Measurements from ENCODE around the gene TBXAS1. TPM values are rescaled to one million over a fixed set of nuclear protein-coding genes. Genes with fewer than 3 reads are reported as not detected.

Gene TBXAS1
- total and polyA plus RNA-seq, 4 donors, result 19.6 to 126 (median 55.2) TPM

GRCh38 chr7:140053812-140054539 is 224.9 kb downstream of the TBXAS1 start:
- WGBS, 2 donors, result 53 to 64% methylated on average over 3 of the region's 3 CpGs
- Histone ChIP-seq H3K4me3 (no peak overlapping the region), H3K36me3 (ENCODE audit: control insufficient read depth in 4 of 4, insufficient read depth in 4 of 4, low read length in 4 of 4) (peaks cover 0 to 14% (median 4%) of the 10 kb centered on the region in 4 donors), H3K9ac (ENCODE audit: insufficient read depth in 1 of 2, low read length in 2 of 2) (no peak overlapping the region), H3K27ac (ENCODE audit: low read depth in 1 of 2, low read length in 1 of 2) (no peak overlapping the region), H3K27me3 (ENCODE audit: control insufficient read depth in 3 of 3, insufficient read depth in 3 of 3, low read length in 2 of 3) (no peaks in the 10 kb centered on the region), H3K4me1 (ENCODE audit: control insufficient read depth in 5 of 5, insufficient read depth in 5 of 5, low read length in 5 of 5) (peaks cover 0 to 14% (median 2%) of the 10 kb centered on the region in 5 donors), H3K9me3 (ENCODE audit: control insufficient read depth in 4 of 4, insufficient read depth in 3 of 4, low read length in 3 of 4) (no peaks in the 10 kb centered on the region)
- no peak for ATAC-seq (ENCODE audit: insufficient read depth, low FRiP score)
- DNase-seq, result no peak
- TF ChIP-seq CTCF (IDR thresholded peaks at IDR 0.05; ENCODE audit: control extremely low read depth, extremely low read depth), result no peak

- H3K9ac ChIP-seq (ENCODE audit: insufficient read depth in 1 of 2, low read length in 2 of 2), result no peak overlapping the region
- no peak overlapping the region for H3K27ac ChIP-seq (ENCODE audit: low read depth in 1 of 2, low read length in 1 of 2)
- peaks cover 5 to 16% (median 7%) of the 10 kb centered on the region in 5 donors for H3K4me1 ChIP-seq (ENCODE audit: control insufficient read depth in 5 of 5, insufficient read depth in 5 of 5, low read length in 5 of 5)
- peaks cover 0 to 13% (median 4%) of the 10 kb centered on the region in 4 donors for H3K36me3 ChIP-seq (ENCODE audit: control insufficient read depth in 4 of 4, insufficient read depth in 4 of 4, low read length in 4 of 4)
- WGBS, 2 donors, result 90 to 95% methylated on average over 4 of the region's 4 CpGs
- no peak for ATAC-seq (ENCODE audit: insufficient read depth, low FRiP score)
- DNase-seq, result no peak
- TF ChIP-seq CTCF (IDR thresholded peaks at IDR 0.05; ENCODE audit: control extremely low read depth, extremely low read depth), result no peak
- no peak overlapping the region for H3K4me3 ChIP-seq
- H3K9me3 ChIP-seq (ENCODE audit: control insufficient read depth in 4 of 4, insufficient read depth in 3 of 4, low read length in 3 of 4), result no peaks in the 10 kb centered on the region
- no peaks in the 10 kb centered on the region for H3K27me3 ChIP-seq (ENCODE audit: control insufficient read depth in 3 of 3, insufficient read depth in 3 of 3, low read length in 2 of 3)
Measured at GRCh38 chr7:140054751-140055150, 225.7 kb downstream of the TBXAS1 start.

DNA sequence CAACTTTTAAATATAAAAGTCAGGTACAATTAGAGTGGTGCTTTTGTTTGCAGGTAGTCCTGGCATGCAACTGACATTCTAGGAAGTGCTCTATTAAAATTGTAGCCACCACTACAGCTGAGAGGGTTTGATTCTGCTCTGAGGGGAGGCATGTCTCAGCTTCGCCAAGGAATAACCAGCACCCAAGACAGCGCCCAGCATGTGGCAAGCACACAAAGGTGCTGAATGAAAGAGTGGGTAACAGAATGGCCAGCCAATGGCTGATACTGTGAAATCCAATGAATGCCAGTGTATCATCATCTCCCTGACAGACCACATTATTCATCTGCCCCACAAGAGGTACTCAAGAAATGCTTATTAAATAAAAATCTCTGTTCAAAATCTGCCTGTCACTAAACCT is 226.8 kb downstream of the TBXAS1 start:
- WGBS, 2 donors, result 96 to 97% methylated on average over 2 of the region's 2 CpGs
- no peak for ATAC-seq (ENCODE audit: insufficient read depth, low FRiP score)

More for the DNA sequence above, 226.8 kb downstream of the TBXAS1 start:
- H3K27me3 ChIP-seq (ENCODE audit: control insufficient read depth in 3 of 3, insufficient read depth in 3 of 3, low read length in 2 of 3), result no peaks in the 10 kb centered on the region
- H3K27ac ChIP-seq (ENCODE audit: low read depth in 1 of 2, low read length in 1 of 2), result no peak overlapping the region
- H3K9ac ChIP-seq (ENCODE audit: insufficient read depth in 1 of 2, low read length in 2 of 2), result no peak overlapping the region
- H3K9me3 ChIP-seq (ENCODE audit: control insufficient read depth in 4 of 4, insufficient read depth in 3 of 4, low read length in 3 of 4), result no peaks in the 10 kb centered on the region
- H3K36me3 ChIP-seq (ENCODE audit: control insufficient read depth in 4 of 4, insufficient read depth in 4 of 4, low read length in 4 of 4), result peaks cover 0 to 13% (median 4%) of the 10 kb centered on the region in 4 donors
- DNase-seq, result no peak
- no peak overlapping the region for H3K4me3 ChIP-seq
- no peak for TF ChIP-seq CTCF (IDR thresholded peaks at IDR 0.05; ENCODE audit: control extremely low read depth, extremely low read depth)
- peaks cover 5 to 20% (median 11%) of the 10 kb centered on the region in 5 donors for H3K4me1 ChIP-seq (ENCODE audit: control insufficient read depth in 5 of 5, insufficient read depth in 5 of 5, low read length in 5 of 5)
